H1 (cell line): Measurements from ENCODE around the gene NEDD8.

Source experiments
- CHD1 ChIP-seq: IDR thresholded peaks from 2 replicates; pipeline ENCODE4 v1.6.1; 2012; ENCODE audit warnings: low read depth, low read length, improper control_type of control experiment
- EP300 ChIP-seq, 2 experiments: IDR thresholded peaks; 1 replicate in 1 of 2; 2 replicates in 1 of 2; pipeline ENCODE4 v1.6.1; 2011 to 2012; ENCODE audit warnings: low read depth in 2 of 2, low read length in 2 of 2, mild to moderate bottlenecking in 2 of 2, borderline replicate concordance in 1 of 2, inconsistent platforms in 1 of 2, moderate library complexity in 1 of 2
- GTF2F1 ChIP-seq: IDR thresholded peaks from 2 replicates; pipeline ENCODE4 v1.6.1; 2012; ENCODE audit warnings: low read depth, low read length, improper control_type of control experiment, borderline replicate concordance
- HDAC6 ChIP-seq: IDR thresholded peaks from one replicate; pipeline ENCODE4 v1.7.1; 2012; ENCODE audit warnings: low read depth, mild to moderate bottlenecking, inconsistent platforms, low read length, moderate library complexity
- TF ChIP-seq, protein P1 (sequence below): IDR thresholded peaks from 2 replicates; pipeline ENCODE4 v1.6.1; 2012; ENCODE audit warnings: inconsistent platforms

DNA sequence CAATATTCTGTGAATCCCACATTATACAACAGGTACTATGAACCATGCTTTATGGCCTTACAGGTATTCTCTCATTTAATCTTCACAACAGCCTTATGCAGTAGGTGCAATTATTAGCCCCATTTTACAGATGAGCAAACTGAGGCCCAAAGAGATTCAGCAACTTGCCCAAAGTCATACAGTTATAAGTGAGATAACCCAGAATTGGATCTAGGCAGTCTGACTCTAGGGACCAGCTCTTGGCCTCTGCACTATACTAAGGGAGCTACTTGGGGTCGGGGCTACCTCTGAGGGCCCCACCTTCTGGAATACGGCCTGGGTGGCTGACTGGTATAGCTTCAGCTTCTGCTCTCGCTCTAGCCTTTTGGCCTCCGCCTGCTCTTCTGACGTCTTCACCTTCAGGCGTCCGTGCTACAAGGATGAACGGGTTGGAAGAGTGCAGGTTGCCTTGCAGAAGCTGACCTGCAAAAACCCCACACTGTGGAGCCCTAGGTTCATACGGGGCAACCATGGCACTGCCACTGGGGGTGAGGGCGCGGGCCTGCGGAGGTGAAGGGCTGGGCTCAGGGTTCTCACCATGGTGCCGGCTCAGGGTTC, 38.5 kb upstream of the NEDD8 start:
- TF ChIP-seq HDAC6 (no peak), EP300 (IDR thresholded peaks at IDR 0.05; ENCODE audit: borderline replicate concordance in 1 of 2, low read depth in 2 of 2, low read length in 2 of 2) (no peak), GTF2F1 (no peak), CHD1 (no peak)
- TF ChIP-seq, protein P1, sequence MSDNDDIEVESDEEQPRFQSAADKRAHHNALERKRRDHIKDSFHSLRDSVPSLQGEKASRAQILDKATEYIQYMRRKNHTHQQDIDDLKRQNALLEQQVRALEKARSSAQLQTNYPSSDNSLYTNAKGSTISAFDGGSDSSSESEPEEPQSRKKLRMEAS, result no peak
